Retina (tissue), 1 donor: Measurements from ENCODE around the gene NKIRAS1.

ENCODE experiments used
- DNase-seq: peaks from one replicate; pipeline ENCODE4 v3.0.0-alpha.2; 2016

The NKIRAS1 gene

GRCh38 chr3:23916886-23917678 lies at the start of gene NKIRAS1, which contains the start of gene RPL15:
Gene NKIRAS1, minus strand, starts transcription at chr3:23916990. Its CDS starts 6,086 bp downstream, at chr3:23910904.
Gene RPL15, plus strand, starts transcription at chr3:23917132. Its CDS starts 728 bp downstream, at chr3:23917860.
- peak; percentile 98 for DNase-seq

GRCh38 chr3:23966328-23966727 lies 49.5 kb upstream of the NKIRAS1 start:
- no peak for DNase-seq

- DNase-seq: no peak
Measured at GRCh38 chr3:23964537-23965235, 47.9 kb upstream of the NKIRAS1 start.

GRCh38 chr3:23961913-23962312 lies 45.1 kb upstream of the NKIRAS1 start:
- no peak for DNase-seq

GRCh38 chr3:23961066-23961465 lies 44.3 kb upstream of the NKIRAS1 start:
- no peak for DNase-seq

- DNase-seq: no peak
Measured at GRCh38 chr3:23960649-23961048, 43.9 kb upstream of the NKIRAS1 start.

- no peak for DNase-seq
Measured at GRCh38 chr3:23959135-23959900, 42.5 kb upstream of the NKIRAS1 start.

- no peak for DNase-seq
Measured at GRCh38 chr3:23956701-23957100, 39.9 kb upstream of the NKIRAS1 start.

GRCh38 chr3:23954144-23954543 lies 37.4 kb upstream of the NKIRAS1 start:
- no peak for DNase-seq

GRCh38 chr3:23953523-23953922 lies 36.7 kb upstream of the NKIRAS1 start:
- no peak for DNase-seq

- no peak for DNase-seq
Measured at GRCh38 chr3:23952646-23953045, 35.9 kb upstream of the NKIRAS1 start.

- no peak for DNase-seq
Measured at GRCh38 chr3:23950293-23950692, 33.5 kb upstream of the NKIRAS1 start.

GRCh38 chr3:23949784-23950183 lies 33.0 kb upstream of the NKIRAS1 start:
- no peak for DNase-seq

GRCh38 chr3:23948761-23949160 lies 32.0 kb upstream of the NKIRAS1 start:
- DNase-seq: no peak

- peak; percentile 99 for DNase-seq
Measured at GRCh38 chr3:23945913-23946687, 29.3 kb upstream of the NKIRAS1 start.

GRCh38 chr3:23945663-23945912 lies 28.8 kb upstream of the NKIRAS1 start:
- DNase-seq: no peak

- DNase-seq: peak; percentile 76
Measured at GRCh38 chr3:23944861-23945662, 28.3 kb upstream of the NKIRAS1 start, which contains the start of gene NR1D2. Gene NR1D2, plus strand, starts transcription at chr3:23945286. Its CDS starts 293 bp downstream, at chr3:23945579.

- peak; percentile 51 for DNase-seq
Measured at GRCh38 chr3:23944007-23944783, 27.4 kb upstream of the NKIRAS1 start.

GRCh38 chr3:23942546-23942945 lies 25.8 kb upstream of the NKIRAS1 start:
- DNase-seq: no peak

- no peak for DNase-seq
Measured at GRCh38 chr3:23941440-23941839, 24.6 kb upstream of the NKIRAS1 start.

GRCh38 chr3:23940775-23941174 lies 24.0 kb upstream of the NKIRAS1 start:
- no peak for DNase-seq
